HUES6 (cell line): ENCODE data around the gene LDB2.

Experiments
- H3K27ac ChIP-seq: 2 replicates; pipeline ENCODE4 v1.7.0; 2013; ENCODE audit warnings: low read depth, mild to moderate bottlenecking, low read length, inconsistent platforms
- H3K27me3 ChIP-seq: 2 replicates; pipeline ENCODE4 v1.6.1; 2013; ENCODE audit warnings: low read length; ENCODE audit not compliant: control insufficient read depth, insufficient read depth
- H3K36me3 ChIP-seq: 2 replicates; pipeline ENCODE4 v1.6.1; 2013; ENCODE audit warnings: low read length; ENCODE audit not compliant: control insufficient read depth, insufficient read depth
- H3K4me1 ChIP-seq: 2 replicates; pipeline ENCODE4 v1.6.1; 2013; ENCODE audit warnings: low read length; ENCODE audit not compliant: control insufficient read depth, insufficient read depth
- H3K4me3 ChIP-seq: 2 replicates; pipeline ENCODE4 v1.5.1; 2013; ENCODE audit warnings: low read depth, low read length
- H3K9ac ChIP-seq: one replicate; pipeline ENCODE4 v1.6.1; 2013; ENCODE audit warnings: mild to moderate bottlenecking, low read length
- H3K9me3 ChIP-seq: 2 replicates; pipeline ENCODE4 v1.6.1; 2013; ENCODE audit warnings: low read depth, low read length; ENCODE audit not compliant: control insufficient read depth, insufficient read depth

LDB2 gene

DNA sequence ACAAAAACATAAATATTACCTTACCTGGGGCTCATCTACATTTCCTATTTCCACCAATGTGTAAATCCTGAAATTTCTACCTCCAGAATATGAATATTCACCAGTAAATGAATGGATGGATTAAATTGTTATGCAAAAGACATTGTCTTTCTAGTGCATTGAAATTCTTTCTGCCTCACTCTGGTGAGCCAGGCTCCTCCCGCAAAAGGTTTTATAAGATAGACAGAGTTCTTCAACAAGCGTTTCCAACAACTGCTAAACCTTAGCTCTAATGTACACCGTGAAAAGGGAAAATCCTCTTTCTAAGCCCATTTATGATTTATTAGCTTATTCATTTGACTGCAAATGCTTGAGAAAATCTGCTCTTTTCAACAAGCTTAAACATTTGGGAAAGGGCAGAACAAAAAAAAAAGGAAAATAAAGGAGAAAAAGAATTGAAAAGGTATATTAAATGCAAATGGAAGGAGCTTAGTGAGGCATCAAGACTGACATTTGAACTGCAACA, 72.0 kb downstream of the LDB2 start:
- Histone ChIP-seq H3K27me3 (no peaks in the 10 kb centered on the region), H3K4me1 (peaks cover 39% of the 10 kb centered on the region), H3K9me3 (no peaks in the 10 kb centered on the region), H3K27ac (peak overlapping the region; percentile 30), H3K9ac (no peak overlapping the region), H3K36me3 (peaks cover 4% of the 10 kb centered on the region), H3K4me3 (no peak overlapping the region)

DNA sequence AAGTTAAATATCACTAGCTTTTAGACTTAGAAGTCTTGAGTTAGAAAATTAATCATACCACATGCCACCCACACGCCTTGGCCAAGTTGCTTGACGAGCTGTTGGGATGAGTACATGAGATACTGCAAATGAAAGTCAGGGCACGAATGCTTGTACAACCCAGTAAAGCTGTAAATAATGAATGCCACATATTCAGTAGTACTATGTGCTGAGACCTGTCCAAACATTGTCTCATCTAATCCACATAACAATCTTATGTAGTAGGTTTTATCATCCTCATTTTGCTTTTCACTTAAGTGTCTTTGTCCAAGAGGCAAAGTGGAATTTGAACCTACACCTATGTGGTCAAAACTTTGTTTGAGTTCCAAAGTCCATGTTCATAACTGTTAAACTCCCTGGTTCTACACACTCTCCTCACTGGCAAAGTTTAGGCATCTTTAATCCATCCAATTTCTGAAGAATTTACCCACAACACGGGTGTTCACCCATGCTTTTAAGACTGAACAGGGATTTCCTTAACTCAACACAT, 74.1 kb downstream of the LDB2 start:
- peaks cover 4% of the 10 kb centered on the region for H3K36me3 ChIP-seq
- no peaks in the 10 kb centered on the region for H3K9me3 ChIP-seq
- no peak overlapping the region for H3K9ac ChIP-seq
- H3K4me3 ChIP-seq = no peak overlapping the region
- peaks cover 53% of the 10 kb centered on the region for H3K4me1 ChIP-seq
- no peaks in the 10 kb centered on the region for H3K27me3 ChIP-seq
- no peak overlapping the region for H3K27ac ChIP-seq

DNA sequence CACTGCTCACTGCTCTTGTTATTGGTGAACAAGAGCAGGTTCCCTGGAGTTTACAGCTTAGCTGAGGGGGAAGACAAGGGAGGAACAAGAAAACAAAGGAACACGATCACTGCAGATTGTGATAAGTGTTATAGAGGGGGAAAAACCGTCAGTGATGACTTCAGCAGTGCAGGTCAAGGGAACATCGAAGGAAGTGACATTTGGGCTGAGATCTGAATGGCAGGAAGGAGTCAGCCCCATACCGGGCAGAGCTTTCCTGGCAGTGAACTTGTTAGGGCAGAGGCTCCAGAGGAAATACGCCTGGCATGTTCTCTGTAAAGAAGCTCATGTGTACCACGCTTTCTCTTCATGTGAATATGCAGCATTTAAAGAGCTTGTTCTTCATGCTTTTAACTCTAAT, 78.1 kb downstream of the LDB2 start:
- H3K36me3 ChIP-seq = peaks cover 4% of the 10 kb centered on the region
- H3K27me3 ChIP-seq = no peaks in the 10 kb centered on the region
- H3K27ac ChIP-seq = no peak overlapping the region
- no peak overlapping the region for H3K9ac ChIP-seq
- no peak overlapping the region for H3K4me3 ChIP-seq
- no peaks in the 10 kb centered on the region for H3K9me3 ChIP-seq
- H3K4me1 ChIP-seq = peaks cover 46% of the 10 kb centered on the region

DNA sequence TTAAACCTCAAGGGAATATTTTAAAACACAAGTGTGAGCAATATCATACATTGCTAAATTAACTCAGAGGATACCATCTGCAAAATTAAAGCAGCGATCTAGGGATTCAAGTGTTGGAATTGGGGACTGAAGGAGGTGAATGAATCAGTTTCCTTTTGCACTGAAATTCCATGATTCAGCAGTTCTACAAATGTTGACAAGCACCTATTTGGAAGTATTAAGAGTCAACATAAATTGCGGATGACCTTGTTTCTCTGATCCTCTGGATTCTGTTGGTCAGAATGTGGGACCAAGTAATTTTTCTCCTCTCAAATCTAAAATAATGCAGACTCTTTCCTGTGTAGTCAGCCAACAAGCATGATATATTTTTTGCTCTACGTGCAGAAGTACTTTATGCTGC, 78.8 kb downstream of the LDB2 start:
- no peak overlapping the region for H3K4me3 ChIP-seq
- peaks cover 4% of the 10 kb centered on the region for H3K36me3 ChIP-seq
- no peak overlapping the region for H3K27ac ChIP-seq

DNA sequence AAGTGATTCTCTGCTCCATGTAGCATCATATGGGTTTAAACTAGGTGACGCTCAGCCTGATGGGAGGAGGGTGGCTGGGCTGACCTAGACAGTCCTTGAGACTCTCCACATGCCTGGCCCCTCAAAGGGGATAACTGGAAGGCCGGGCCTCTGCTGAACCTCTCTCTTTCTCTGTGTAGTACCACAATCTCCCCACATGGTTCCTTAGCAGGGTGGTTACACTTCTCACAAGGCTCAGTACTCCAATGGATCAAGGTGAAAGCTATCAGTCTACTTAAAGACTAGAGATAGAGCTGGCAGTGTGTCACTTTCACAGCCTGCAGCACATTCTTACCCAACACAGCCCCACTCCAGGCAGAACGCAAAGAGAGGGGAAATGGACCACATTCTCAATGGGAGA, 80.4 kb downstream of the LDB2 start:
- Histone ChIP-seq H3K27me3 (no peaks in the 10 kb centered on the region), H3K9ac (no peak overlapping the region), H3K4me1 (peaks cover 49% of the 10 kb centered on the region), H3K9me3 (no peaks in the 10 kb centered on the region), H3K27ac (no peak overlapping the region), H3K36me3 (peaks cover 4% of the 10 kb centered on the region; the same call in 1 of the 2 replicates), H3K4me3 (no peak overlapping the region)

More for the DNA sequence above, 78.8 kb downstream of the LDB2 start:
- Histone ChIP-seq H3K9ac (no peak overlapping the region), H3K27me3 (no peaks in the 10 kb centered on the region), H3K9me3 (no peaks in the 10 kb centered on the region), H3K4me1 (peaks cover 49% of the 10 kb centered on the region)

DNA sequence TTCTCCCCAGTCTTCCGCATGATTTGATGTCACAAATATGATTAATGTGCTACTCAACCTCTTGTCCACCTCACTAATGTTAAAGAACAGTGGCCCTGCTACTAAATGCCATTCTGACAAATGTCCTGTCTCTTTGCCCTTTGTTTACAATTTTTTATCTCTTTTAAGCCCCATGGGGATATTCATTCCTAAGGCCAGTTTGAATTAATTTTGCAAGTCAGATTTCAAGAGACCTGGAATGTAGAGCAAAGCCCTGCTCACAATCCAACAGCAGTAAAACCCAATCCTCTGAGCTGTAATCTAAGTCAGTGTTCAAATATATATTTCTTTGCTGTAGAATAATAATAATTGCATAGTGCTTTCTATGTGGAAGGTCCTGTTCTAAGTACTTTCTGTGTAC, 81.2 kb downstream of the LDB2 start:
- peaks cover 49% of the 10 kb centered on the region for H3K4me1 ChIP-seq
- H3K9me3 ChIP-seq = no peaks in the 10 kb centered on the region
- no peaks in the 10 kb centered on the region for H3K27me3 ChIP-seq
- no peaks in the 10 kb centered on the region for H3K36me3 ChIP-seq
- H3K27ac ChIP-seq = no peak overlapping the region
- H3K9ac ChIP-seq = no peak overlapping the region
- H3K4me3 ChIP-seq = no peak overlapping the region

DNA sequence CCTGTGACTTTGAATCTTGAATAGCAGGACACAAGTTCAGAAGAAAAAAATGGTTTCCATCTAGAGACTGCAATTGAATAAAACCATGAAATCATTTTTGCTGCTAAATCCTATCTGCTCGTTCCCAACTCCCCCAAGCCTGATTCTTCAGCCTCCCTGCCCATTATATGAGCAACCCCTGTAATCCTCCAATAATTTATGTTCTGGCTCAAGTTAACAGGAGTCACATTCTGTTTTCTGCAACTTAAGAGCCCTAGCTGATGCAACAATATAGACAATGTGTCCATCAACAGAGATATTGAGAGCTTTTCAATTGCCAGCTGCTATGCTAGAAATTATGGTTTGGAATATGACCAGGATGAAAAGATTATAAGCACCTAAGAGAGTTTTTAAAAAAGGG, 84.1 kb downstream of the LDB2 start:
- Histone ChIP-seq H3K4me1 (peaks cover 35% of the 10 kb centered on the region), H3K4me3 (no peak overlapping the region), H3K27me3 (no peaks in the 10 kb centered on the region), H3K9ac (no peak overlapping the region), H3K9me3 (peaks cover under 1% of the 10 kb centered on the region; the same call in 1 of the 2 replicates), H3K27ac (no peak overlapping the region), H3K36me3 (no peaks in the 10 kb centered on the region)

DNA sequence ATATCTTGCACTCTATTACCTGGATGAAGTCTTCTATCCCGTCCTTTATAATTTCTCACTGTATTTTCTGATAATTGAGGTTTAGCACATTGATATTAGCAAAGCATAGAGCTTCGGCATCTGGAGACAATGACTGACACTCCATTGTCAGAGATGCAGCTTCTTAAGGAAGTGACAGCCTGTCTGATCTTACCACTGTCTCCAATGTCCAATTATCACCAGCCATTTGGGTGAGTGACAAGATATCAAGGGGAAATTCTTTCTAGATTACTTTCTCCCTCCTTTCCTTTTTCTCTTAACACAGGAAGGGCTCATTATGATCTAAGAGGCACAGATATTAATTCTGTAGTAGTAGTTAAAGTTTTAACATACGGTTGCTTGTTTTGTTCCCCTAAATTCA, 86.4 kb downstream of the LDB2 start:
- Histone ChIP-seq H3K4me1 (peaks cover 15% of the 10 kb centered on the region), H3K4me3 (no peak overlapping the region), H3K36me3 (no peaks in the 10 kb centered on the region), H3K9ac (no peak overlapping the region), H3K27ac (no peak overlapping the region), H3K27me3 (no peaks in the 10 kb centered on the region), H3K9me3 (peaks cover 6% of the 10 kb centered on the region)

DNA sequence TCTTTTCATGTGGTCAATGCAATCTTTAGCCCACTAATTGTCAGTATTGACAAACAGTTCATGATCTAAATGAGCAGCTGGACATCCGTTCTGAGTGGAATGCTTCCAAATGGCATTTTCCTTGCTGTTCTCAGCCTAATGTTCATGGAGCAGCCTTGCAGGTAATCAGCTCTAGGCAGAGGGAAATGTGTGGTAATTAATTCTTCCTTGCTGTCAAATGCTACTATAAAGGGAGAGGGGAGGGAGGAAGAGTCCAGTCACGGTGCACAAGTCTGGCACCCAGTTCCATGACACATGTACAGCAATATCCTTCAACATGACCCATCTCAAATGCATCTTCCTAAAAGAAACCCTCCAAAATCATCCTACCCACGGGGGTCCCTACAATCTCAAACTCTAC, 88.5 kb downstream of the LDB2 start:
- Histone ChIP-seq H3K4me1 (0 out of 2 replicates have a peak, but pooled peaks cover 3% of the 10 kb centered on the region), H3K27me3 (no peaks in the 10 kb centered on the region), H3K9ac (no peak overlapping the region), H3K36me3 (peaks cover 3% of the 10 kb centered on the region; the same call in 1 of the 2 replicates), H3K9me3 (peaks cover 6% of the 10 kb centered on the region), H3K4me3 (no peak overlapping the region), H3K27ac (no peak overlapping the region)

DNA sequence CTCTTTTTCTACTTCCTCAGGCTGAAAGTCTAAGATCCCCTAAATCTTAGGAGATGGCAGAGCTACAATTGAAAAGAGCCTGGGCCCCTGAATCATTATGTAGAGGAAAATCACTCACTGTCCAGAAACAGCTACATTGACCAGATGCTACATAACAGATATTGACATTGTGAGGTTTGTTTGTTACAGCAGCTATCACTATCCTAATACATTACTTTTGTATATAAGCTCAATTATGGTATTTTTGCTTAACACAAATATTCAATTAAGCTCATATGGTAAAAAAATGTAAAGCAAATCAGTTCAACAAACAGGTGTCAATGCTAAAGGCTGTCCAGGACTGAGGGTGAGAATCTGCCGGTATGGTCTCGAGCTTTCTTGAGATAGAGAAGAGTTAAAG, 89.4 kb downstream of the LDB2 start:
- peaks cover 3% of the 10 kb centered on the region; the same call in 1 of the 2 replicates for H3K36me3 ChIP-seq
- H3K9ac ChIP-seq = no peak overlapping the region
- H3K4me3 ChIP-seq = no peak overlapping the region
- no peak overlapping the region for H3K27ac ChIP-seq
- no peaks in the 10 kb centered on the region for H3K4me1 ChIP-seq
- no peaks in the 10 kb centered on the region for H3K27me3 ChIP-seq
- H3K9me3 ChIP-seq = peaks cover 6% of the 10 kb centered on the region

DNA sequence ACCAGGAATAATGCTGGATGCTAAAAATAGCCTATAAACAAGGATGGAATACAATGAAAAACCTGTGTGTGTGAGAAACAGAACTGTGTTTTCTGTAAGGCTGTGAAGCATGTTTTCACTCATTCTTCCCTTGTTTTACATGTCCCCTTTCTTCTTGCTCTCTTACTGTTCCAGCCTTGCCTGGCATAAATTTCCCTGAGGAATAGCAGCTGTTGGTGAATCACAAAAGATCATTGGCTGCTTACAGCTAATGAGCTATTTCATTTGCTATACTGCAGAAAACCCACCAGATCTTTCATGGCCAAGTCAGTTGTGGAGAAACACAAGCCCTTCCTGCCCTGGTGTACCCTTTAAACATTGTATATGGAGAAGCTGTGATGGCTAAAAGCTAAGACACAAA, 91.1 kb downstream of the LDB2 start:
- peaks cover 6% of the 10 kb centered on the region for H3K9me3 ChIP-seq
- no peak overlapping the region for H3K4me3 ChIP-seq
- no peak overlapping the region for H3K9ac ChIP-seq
- H3K4me1 ChIP-seq = no peaks in the 10 kb centered on the region
- no peaks in the 10 kb centered on the region for H3K27me3 ChIP-seq
- H3K36me3 ChIP-seq = peaks cover 6% of the 10 kb centered on the region; the same call in 1 of the 2 replicates
- no peak overlapping the region for H3K27ac ChIP-seq
